ENCODE data around the gene CD38.

- TF ChIP-seq CTCF (IDR thresholded peaks at IDR 0.05) (no peak), POLR2A (IDR thresholded peaks at IDR 0.05) (no peak)
Measured at GRCh38 chr4:15852524-15852923, 74.4 kb downstream of the CD38 start.
